IMR-90 (cell line): Measurements from ENCODE around the gene INPP4A. TPM values are rescaled to one million over a fixed set of nuclear protein-coding genes. Genes with fewer than 3 reads are reported as not detected.

Experiments
- ATAC-seq: fragments of 200-7000 bp; cut with Tn5 transposase; 2 replicates; pipeline ENCODE4 v1.9.1; 2020; ENCODE audit warnings: low read depth, mild to moderate bottlenecking, moderate library complexity
- BruUV-seq: library from RNA; stranded (reverse); fragments of 400-500 nt; replicated peaks from 2 replicates; lab custom pipeline; 2021; lab: Mats Ljungman, UMichigan
- CTCF ChIA-PET: fragments of 300-600 bp; formaldehyde crosslinking; extraction: SDS; loops from one replicate; lab custom pipeline; 2021; ENCODE audit warnings: antibody characterized with exemption; lab: Yijun Ruan, JAX
- POLR2A ChIA-PET: fragments of 300-600 bp; sonication (Branson Sonifier 250); formaldehyde crosslinking; loops from one replicate; lab custom pipeline; 2022; ENCODE audit warnings: antibody characterized with exemption; ENCODE audit not compliant: unreplicated experiment; lab: Charles Lee
- DNase-seq: peaks from one replicate; pipeline ENCODE4 v3.0.0; 2013
- H2AFZ ChIP-seq: replicated peaks from 2 replicates; pipeline ENCODE3; 2013; ENCODE audit warnings: low read length, mild to moderate bottlenecking; ENCODE audit not compliant: poor library complexity
- H2AK5ac ChIP-seq: 2 replicates; pipeline ENCODE4 v1.6.1; 2013; ENCODE audit warnings: low read depth, low read length, inconsistent platforms
- H2AK9ac ChIP-seq: replicated peaks from 2 replicates; pipeline ENCODE3; 2013; ENCODE audit warnings: mild to moderate bottlenecking, low read depth, low read length, moderate library complexity; ENCODE audit not compliant: poor library complexity
- H2BK120ac ChIP-seq: 2 replicates; pipeline ENCODE4 v1.6.1; 2013; ENCODE audit warnings: low read depth, low read length, inconsistent platforms
- H2BK15ac ChIP-seq: 3 replicates; pipeline ENCODE4 v1.6.1; 2013; ENCODE audit warnings: low read depth, low read length, inconsistent platforms
- H2BK20ac ChIP-seq: 2 replicates; pipeline ENCODE4 v1.6.1; 2013; ENCODE audit warnings: low read depth, mild to moderate bottlenecking, inconsistent platforms, low read length, moderate library complexity
- H2BK5ac ChIP-seq: 2 replicates; pipeline ENCODE4 v1.6.1; 2013; ENCODE audit warnings: mild to moderate bottlenecking, low read depth, low read length, inconsistent platforms; ENCODE audit not compliant: poor library complexity, severe bottlenecking
- H3K14ac ChIP-seq: replicated peaks from 2 replicates; pipeline ENCODE4 v1.6.1; 2013; ENCODE audit warnings: low read depth, low read length, inconsistent platforms
- H3K18ac ChIP-seq: 2 replicates; pipeline ENCODE4 v1.6.1; 2013; ENCODE audit warnings: low read depth, low read length, control low read depth
- H3K23ac ChIP-seq: 2 replicates; pipeline ENCODE4 v1.6.1; 2013; ENCODE audit warnings: low read depth, low read length, inconsistent platforms
- H3K27ac ChIP-seq: 2 replicates; pipeline ENCODE4 v1.5.1; 2013; ENCODE audit warnings: mild to moderate bottlenecking, control low read depth, low read length; ENCODE audit not compliant: insufficient read depth
- H3K27me3 ChIP-seq: 2 replicates; pipeline ENCODE4 v1.6.1; 2013; ENCODE audit warnings: low read length; ENCODE audit not compliant: control insufficient read depth, insufficient read depth
- H3K36me3 ChIP-seq: 2 replicates; pipeline ENCODE4 v1.6.1; 2013; ENCODE audit warnings: low read length, mixed read lengths; ENCODE audit not compliant: control insufficient read depth, insufficient read depth
- H3K4ac ChIP-seq: 2 replicates; pipeline ENCODE4 v1.6.1; 2013; ENCODE audit warnings: low read depth, low read length, inconsistent platforms
- H3K4me1 ChIP-seq: 2 replicates; pipeline ENCODE4 v1.6.1; 2013; ENCODE audit warnings: low read length, mixed read lengths; ENCODE audit not compliant: control insufficient read depth, insufficient read depth
- H3K4me2 ChIP-seq: 2 replicates; pipeline ENCODE4 v1.6.1; 2013; ENCODE audit warnings: low read depth, mild to moderate bottlenecking, control low read depth, low read length, moderate library complexity
- H3K4me3 ChIP-seq: 2 replicates; pipeline ENCODE4 v1.5.1; 2013; ENCODE audit warnings: low read depth, mild to moderate bottlenecking, control low read depth, low read length, moderate library complexity; ENCODE audit not compliant: insufficient read depth
- H3K56ac ChIP-seq: 2 replicates; pipeline ENCODE4 v1.6.1; 2013; ENCODE audit warnings: low read length, inconsistent platforms; ENCODE audit not compliant: insufficient read depth; ENCODE audit errors: extremely low read depth
- H3K79me1 ChIP-seq, 2 experiments: 2 replicates each; pipeline ENCODE4 v1.6.1; 2013; ENCODE audit warnings: low read length in 2 of 2, inconsistent platforms in 1 of 2, low read depth in 1 of 2
- H3K9ac ChIP-seq: 2 replicates; pipeline ENCODE4 v1.6.1; 2013; ENCODE audit warnings: low read depth, low read length, control low read depth
- H3K9me1 ChIP-seq: 2 replicates; pipeline ENCODE4 v1.6.1; 2013; ENCODE audit warnings: low read length, inconsistent platforms; ENCODE audit not compliant: insufficient read depth
- H3K9me3 ChIP-seq: 2 replicates; pipeline ENCODE4 v1.6.1; 2013; ENCODE audit warnings: low read length; ENCODE audit not compliant: control insufficient read depth, insufficient read depth
- H4K20me1 ChIP-seq: 2 replicates; pipeline ENCODE4 v1.6.1; 2013; ENCODE audit warnings: low read length, inconsistent platforms; ENCODE audit not compliant: insufficient read depth
- H4K5ac ChIP-seq: 2 replicates; pipeline ENCODE4 v1.6.1; 2013; ENCODE audit warnings: mild to moderate bottlenecking, low read depth, low read length, control low read depth
- H4K8ac ChIP-seq, 2 experiments: 2 replicates each; pipeline ENCODE4 v1.6.1; 2013; ENCODE audit warnings: low read depth in 2 of 2, low read length in 2 of 2, control low read depth in 1 of 2, inconsistent platforms in 1 of 2
- H4K91ac ChIP-seq: 2 replicates; pipeline ENCODE4 v1.6.1; 2013; ENCODE audit warnings: low read depth, low read length, inconsistent platforms; ENCODE audit not compliant: insufficient read depth
- WGBS, 2 experiments: methylation state at CpG; one replicate each; pipeline versions ENCODE4 v1.1.5 to v1.1.7; 2013; ENCODE audit warnings: missing lambda C conversion rate in 2 of 2; ENCODE audit not compliant: insufficient read length in 1 of 2; ENCODE audit errors: extremely low coverage in 2 of 2; 5-methylcytosine and 5-hydroxymethylcytosine counted together
- dilution Hi-C: fragments of 300-500 bp; cut with HindIII; formaldehyde crosslinking; loops from one replicate; pipeline ENCODE4 v1.14.3; 2018; ENCODE audit warnings: low sequenced_read_pairs; ENCODE audit not compliant: unreplicated experiment
- in situ Hi-C: fragments of 300-500 bp; cut with MboI; formaldehyde crosslinking; loops from 3 replicates; pipeline ENCODE4 v1.14.3; 2019; ENCODE audit warnings: low sequenced_read_pairs, inconsistent platforms, mixed read lengths
- intact Hi-C: fragments of 100-400 bp; cut with micrococcal nuclease; formaldehyde crosslinking; loops from 2 replicates; pipeline ENCODE4 v1.10.0; 2022
- polyA plus RNA-seq, 3 experiments: library from polyadenylated mRNA; depleted of rRNA; stranded (reverse); fragments of >200 nt; gene quantifications; 2 replicates each; pipeline ENCODE4 v1.2.3, GENCODE V29; 2012; ENCODE audit warnings: low replicate concordance in 1 of 3
- total RNA-seq: library from RNA; depleted of rRNA; stranded (reverse); fragments of >200 nt; gene quantifications from 2 replicates; pipeline ENCODE4 v1.2.3, GENCODE V29; 2012
- TF ChIP-seq, protein P1 (sequence below): fragments of 150-350 bp; IDR thresholded peaks from 2 replicates; pipeline ENCODE4 v1.6.1; 2017; ENCODE audit warnings: mild to moderate bottlenecking, antibody characterized with exemption, low read length, low read depth

The INPP4A gene
- total and polyA plus RNA-seq, 2 of the 4 experiments (the other 2 are of a cell fraction) = 14.5 to 27.1 TPM

DNA sequence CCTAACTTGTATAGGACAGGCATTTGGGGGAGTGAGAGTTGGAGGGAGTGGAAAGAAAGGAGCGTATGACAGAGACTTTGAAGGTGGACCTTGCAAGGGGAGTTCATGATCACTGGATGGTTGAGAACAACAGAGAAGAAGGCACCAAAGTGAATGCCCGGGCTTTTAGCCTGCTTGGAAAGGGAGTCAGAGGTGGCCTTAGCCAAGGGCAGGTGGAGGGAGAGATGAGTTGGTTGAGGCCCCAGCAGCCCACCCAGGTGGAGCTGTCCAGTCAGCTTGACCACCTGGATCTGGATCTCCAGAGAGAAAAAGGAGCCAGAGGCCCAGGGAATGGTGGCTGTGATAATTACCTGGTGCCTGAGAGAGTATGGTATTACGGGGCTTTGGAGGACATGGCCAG is 90.1 kb downstream of the INPP4A start:
- TF ChIP-seq, protein P1, sequence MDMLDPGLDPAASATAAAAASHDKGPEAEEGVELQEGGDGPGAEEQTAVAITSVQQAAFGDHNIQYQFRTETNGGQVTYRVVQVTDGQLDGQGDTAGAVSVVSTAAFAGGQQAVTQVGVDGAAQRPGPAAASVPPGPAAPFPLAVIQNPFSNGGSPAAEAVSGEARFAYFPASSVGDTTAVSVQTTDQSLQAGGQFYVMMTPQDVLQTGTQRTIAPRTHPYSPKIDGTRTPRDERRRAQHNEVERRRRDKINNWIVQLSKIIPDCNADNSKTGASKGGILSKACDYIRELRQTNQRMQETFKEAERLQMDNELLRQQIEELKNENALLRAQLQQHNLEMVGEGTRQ = no peak
- Histone ChIP-seq H3K9ac (no peak overlapping the region), H2AK5ac (no peak overlapping the region), H2BK20ac (no peak overlapping the region), H3K18ac (no peak overlapping the region), H3K4ac (no peak overlapping the region), H3K27me3 (no peaks in the 10 kb centered on the region), H4K20me1 (no peaks in the 10 kb centered on the region), H4K8ac (no peak overlapping the region), H3K9me1 (peaks cover 4% of the 10 kb centered on the region; the same call in 1 of the 2 replicates), H3K4me3 (no peak overlapping the region), H4K91ac (no peak overlapping the region), H3K14ac (no peak overlapping the region), H3K9me3 (no peaks in the 10 kb centered on the region), H3K4me2 (no peak overlapping the region), H4K5ac (no peak overlapping the region), H3K56ac (no peak overlapping the region), H2BK120ac (no peak overlapping the region), H3K23ac (no peak overlapping the region), H2AK9ac (no peak overlapping the region), H3K27ac (no peak overlapping the region), H3K4me1 (no peaks in the 10 kb centered on the region), H3K36me3 (peaks cover 14% of the 10 kb centered on the region), H3K79me1 (no peaks in the 10 kb centered on the region; a peak in 1 of 4 replicates), H2BK15ac (no peak overlapping the region), H2AFZ (no peak overlapping the region), H2BK5ac (no peak overlapping the region)
- in situ Hi-C loops (no loop called here), dilution Hi-C loops (no loop called here), intact Hi-C loops (no loop called here)
- no peak for DNase-seq
- ATAC-seq = no peak
- CTCF ChIA-PET = no interaction called here
- 92% methylated on average over 2 of the region's 3 CpGs; no CpG with 5 or more reads in 1 of the 2 experiments for WGBS, 2 experiments
- no TSS peak for BruUV-seq
- POLR2A ChIA-PET = no interaction called here
